GM19035 (cell line): ENCODE results near the gene EIPR1.
"Not testable (repeated sequence)": the region's sequence is repeated elsewhere in the genome, so short reads cannot be mapped to it uniquely, and the experiment has no call there.

Experiments used
- ATAC-seq: cut with Tn5 transposase; IDR thresholded peaks from one replicate; pipeline ENCODE4 v1.9.1; 2021; ENCODE audit not compliant: unreplicated experiment

Gene EIPR1

DNA sequence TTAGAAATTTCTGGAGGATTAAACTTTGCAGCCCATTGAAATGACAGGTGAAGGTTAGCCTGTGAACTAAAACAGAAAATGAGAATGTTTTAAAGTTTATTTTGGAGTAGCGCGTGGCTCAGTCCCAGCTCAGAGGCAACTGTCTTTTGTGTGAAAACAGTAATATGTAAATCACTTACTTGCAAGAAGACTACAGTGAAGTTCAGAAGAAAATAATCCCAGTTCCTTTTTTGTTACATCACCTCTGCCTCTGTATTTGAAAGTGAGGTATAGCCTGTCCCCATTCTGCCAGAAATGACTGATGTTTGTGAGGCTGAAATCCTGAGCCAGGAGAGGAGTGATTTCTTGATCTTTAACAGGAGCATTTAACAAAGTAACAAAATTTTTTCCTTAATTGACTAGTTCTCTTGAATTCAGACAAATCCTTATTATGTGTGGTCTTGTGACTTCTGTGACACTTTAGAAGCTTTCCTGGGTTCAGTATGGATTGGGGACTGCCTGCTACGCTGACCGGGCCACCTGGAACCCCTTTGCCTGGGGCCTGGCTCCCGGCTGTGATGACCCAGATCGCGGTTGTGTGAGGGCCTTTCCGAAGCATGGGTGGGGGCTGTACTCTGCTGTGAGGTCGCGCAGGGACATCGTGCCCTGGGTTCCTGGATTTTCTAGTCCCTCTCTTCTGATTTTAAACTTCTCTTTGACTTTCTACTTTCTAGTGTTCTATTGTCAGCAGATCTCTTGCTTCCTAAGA lies 26.1 kb upstream of the EIPR1 start:
- peak; percentile 100 for ATAC-seq

DNA sequence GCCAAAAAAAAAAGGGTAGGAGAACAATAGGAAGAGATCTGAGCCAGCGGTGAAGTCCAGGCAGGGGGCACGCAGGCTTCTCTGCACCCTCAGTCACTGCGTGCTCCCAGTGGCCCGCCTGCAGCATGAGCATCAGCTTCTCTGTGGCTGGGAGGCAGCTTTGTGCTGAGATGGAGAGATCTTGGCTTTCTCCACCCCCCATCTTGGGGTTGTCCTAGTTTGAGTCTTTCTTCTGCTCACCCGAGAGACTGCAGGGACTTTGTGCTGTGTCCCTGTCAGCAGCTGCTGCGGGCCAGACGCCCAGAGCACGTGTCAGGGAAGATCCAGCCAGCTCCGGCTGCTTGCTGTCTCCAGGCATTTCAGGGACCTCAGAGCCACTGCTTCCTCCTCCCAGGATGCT lies 22.2 kb upstream of the EIPR1 start:
- no peak for ATAC-seq

DNA sequence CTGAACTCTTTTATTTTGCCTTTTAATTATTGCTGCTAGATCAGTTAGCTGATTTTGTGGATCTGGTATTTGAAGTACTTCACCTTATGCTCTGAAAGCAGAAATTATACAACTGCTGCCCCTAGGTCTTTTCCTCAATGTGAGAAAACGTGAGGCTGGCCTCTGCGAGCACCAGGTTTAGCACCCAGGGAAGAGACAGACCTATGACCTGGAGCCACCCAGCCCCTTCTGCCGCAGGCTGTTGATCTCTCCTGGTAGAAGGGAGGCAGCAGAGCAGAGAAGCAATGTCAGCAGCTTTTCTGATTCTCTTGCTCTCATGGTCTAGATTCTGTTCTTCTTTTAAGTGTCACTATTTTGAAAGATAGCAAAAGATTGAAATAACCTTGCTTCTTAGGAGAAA lies 21.8 kb upstream of the EIPR1 start:
- ATAC-seq: no peak

DNA sequence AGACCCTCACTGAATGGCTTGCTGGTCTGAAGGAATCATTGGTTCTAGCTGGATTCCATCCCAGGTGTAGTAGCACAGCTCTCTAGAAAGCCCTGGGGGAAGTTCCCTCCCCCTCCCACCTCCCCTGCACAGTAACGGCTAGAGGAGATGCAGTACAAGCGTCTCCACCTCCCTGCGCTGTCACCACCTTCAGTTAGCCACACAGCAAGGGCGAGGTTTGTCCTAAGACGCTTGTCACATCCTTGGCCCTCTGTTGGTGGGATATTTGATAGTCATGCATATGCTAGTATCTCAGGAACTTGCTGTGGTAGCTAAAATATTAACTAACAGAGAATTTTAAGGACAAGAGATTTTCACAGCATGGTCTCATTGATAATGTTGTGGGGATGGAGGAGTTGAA lies 21.2 kb upstream of the EIPR1 start:
- ATAC-seq: no peak

DNA sequence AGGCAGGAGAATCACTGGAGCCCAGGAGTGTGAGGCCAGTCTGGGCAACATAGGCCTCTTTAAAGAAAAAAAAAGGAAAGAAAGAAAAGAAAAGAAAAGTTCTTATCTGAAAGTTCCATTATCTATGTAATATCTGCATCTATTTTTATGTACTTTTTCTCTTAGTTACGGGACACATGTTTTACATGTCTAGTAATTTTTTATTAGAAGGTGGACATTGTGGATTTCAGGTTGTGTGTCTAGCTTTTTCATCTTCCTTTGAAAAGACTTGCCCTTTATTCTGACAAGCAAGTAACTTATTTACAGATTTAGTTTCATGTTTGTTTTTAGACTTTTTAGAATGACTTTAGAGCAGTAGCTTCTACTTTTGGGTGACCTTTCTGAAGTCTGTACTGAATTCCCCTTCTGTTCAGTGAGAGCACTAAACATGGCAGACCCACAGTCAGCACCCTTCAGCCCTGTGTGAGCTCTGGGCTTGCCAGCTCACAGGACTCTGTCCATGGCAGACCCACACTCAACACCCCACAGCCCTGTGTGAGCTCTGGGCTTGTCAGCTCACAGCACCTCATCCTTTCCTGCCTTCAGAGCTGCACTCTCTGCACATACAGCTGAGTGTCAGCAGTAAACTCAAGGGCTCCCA lies 19.4 kb upstream of the EIPR1 start:
- ATAC-seq: no peak

DNA sequence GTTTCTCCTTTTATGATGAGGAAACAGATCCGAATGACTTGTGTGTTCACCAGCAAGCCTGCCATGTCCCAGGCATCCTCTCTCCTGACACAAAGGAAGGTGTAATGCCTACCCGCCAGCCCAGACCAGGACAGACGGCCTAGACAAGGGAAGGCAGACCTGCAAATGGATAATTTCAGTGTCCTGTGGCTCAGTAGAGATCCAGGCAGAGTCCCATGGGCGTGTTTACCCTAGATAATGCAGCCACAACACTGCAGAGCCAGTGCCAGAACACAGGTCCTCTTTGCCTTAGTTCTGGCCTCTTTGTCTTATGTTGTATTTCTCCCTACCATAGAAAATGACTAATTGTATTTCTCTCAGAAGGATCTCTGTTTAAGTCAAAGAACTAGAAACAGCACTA lies 14.6 kb upstream of the EIPR1 start:
- ATAC-seq: no peak

DNA sequence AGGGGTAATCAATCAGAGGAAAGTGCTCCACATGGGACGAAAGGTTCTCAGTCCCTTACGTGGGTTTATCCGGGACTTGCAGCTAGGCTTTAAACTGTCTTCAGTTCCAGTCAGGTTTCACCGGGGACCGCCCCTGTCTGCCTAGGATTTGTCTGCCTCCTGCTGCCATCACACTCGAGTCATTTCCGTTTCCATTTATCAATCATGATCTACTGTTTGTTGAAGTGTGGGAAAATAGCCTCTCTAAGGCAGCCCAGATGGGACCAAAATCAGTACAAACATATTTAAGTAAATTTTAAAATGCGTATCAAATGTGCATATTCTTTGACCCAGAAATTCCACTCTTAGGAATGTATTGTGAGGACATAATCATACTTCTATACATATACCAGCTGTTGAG lies 12.4 kb upstream of the EIPR1 start:
- no peak for ATAC-seq

DNA sequence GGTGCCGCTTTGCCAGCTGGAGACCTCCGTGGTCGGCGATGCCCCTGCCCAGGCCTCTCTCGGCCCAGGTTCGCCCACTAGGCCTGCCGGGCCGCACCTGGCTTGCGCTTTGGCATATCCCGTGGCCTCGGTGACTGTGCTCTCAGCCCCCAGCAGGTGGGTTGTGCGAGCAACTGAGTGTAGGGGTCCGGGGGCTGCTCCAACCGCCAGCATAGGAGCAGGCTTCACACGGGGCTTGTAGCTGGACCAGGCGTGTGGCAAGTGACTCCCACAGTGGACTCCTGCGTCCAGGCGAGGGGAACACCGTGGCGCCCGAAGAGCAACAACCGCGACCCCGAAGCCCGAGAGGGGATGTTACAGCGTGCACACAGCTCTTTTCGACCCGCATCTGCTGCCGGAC lies 11.6 kb upstream of the EIPR1 start:
- ATAC-seq: no peak

DNA sequence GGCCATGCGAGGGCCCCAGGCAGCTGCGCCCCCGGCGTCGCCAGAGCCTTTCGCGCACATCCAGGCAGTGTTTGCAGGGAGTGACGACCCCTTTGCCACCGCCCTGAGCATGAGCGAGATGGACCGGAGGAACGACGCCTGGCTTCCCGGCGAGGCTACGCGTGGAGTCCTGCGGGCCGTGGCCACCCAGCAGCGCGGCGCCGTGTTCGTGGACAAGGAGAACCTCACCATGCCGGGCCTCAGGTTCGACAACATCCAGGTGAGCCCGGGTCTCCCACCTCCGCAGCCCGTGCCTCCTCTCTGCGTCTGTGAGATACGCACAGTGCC lies 10.8 kb upstream of the EIPR1 start:
- ATAC-seq: no peak

DNA sequence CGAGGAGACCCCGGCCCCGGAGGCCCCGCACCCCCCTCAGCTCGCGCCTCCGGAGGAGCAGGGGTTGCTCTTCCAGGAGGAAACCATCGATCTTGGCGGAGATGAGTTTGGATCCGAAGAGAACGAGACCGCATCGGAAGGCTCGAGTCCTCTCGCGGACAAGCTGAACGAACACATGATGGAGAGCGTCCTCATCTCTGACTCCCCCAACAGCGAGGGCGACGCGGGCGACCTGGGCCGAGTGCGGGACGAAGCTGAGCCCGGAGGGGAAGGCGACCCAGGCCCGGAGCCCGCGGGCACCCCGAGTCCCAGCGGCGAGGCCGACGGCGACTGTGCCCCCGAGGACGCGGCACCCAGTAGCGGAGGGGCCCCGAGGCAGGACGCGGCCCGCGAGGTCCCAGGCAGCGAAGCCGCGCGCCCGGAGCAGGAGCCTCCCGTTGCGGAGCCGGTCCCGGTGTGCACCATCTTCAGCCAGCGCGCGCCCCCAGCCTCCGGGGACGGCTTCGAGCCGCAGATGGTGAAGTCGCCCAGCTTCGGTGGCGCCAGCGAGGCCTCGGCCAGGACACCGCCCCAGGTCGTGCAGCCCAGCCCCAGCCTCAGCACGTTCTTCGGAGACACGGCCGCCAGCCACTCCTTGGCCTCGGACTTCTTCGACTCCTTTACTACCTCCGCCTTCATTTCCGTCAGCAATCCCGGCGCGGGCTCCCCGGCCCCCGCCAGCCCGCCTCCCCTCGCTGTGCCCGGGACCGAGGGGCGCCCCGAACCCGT lies 10.2 kb upstream of the EIPR1 start:
- no peak for ATAC-seq

DNA sequence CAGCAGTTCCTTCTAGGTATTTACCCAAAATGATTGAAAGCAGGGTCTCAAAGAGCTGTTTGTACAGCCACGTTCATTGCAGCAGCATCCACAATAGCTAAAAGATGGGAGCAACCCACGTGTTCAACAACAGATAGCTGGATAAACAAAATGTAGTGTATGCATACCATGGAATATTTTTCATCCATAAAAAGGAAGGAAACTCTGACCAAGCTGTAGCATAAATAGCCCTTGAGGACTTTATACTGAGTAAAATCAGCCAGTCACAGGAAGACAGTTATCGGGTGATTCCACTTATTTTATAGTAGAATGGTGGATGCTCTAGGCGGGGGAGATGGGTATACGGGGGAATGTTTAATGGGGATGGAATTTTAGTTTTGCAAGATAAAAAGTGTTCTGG lies 9.4 kb upstream of the EIPR1 start:
- ATAC-seq: no peak

DNA sequence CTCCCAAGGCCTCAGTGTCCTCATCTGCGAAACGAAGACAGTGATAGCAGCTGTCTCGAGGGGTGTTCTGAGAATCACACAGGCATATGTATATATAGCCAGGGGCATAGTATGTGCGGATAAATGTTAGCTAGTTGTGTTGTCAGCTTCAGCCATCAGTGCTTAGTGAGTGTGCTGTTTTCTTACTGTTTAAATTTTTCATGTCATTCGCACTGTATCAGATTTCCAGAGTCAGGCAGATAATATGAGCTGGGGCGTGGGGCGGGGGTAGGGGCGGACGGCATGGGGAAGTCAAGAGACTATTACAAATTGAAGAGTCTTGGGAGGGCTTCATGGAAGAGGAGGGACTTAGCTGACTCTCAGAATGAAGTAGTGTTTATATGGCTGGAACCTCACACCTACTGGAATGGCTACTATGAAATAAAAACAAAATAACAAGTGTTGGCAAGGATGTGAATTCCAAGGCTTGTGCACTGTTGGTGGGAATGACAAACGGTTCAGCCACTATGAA lies 8.9 kb upstream of the EIPR1 start:
- ATAC-seq: no peak

DNA sequence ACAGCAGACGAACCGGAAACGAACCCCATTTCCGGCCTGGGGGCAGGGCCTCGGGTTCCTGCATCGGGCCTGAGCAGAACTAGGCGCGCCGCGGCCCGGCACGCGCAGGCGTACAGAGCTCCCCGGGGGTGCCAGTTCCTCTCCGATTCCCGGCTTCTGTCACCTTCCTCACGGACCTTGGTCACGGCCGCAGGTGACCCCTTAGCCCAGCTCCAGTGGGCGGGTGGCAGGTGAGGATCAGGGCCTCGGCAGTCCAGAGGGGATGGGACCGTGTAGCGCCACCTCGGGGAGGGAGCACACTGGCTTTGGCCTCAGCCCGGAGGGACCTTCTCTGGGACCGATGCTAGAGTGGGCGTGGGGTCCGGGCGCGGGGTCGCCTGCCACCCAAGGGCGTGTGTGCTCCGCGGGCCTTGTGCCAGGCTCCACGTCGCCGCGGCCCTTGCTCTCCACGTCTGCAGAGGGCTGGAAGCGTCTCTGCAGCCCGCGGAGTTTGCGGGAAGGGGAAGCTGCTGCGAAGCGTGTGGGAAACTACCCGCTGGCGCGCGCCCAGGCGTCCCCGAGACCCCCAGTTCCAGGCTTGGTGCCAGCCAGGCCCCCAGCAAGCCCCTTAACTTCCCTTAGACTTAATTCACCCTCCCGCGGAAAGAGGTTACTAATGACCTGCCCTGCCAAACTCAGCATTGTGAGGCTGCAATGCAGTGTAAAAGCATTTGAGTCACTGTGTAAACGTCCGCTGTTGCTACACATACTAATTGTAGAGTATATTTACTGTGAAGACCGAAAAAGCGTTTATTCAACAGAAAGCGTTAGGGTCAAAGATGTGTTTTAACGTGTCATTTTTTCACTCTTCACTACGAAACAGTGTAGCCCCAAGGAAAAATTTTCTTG lies 2.3 kb upstream of the EIPR1 start, which contains the start of gene TRAPPC12:
TSS of gene TRAPPC12 (plus strand) at position 48 of the 888 bp plus-strand sequence. CDS start 7,930 bp downstream, outside the sequence.
- peak; percentile 73 for ATAC-seq

DNA sequence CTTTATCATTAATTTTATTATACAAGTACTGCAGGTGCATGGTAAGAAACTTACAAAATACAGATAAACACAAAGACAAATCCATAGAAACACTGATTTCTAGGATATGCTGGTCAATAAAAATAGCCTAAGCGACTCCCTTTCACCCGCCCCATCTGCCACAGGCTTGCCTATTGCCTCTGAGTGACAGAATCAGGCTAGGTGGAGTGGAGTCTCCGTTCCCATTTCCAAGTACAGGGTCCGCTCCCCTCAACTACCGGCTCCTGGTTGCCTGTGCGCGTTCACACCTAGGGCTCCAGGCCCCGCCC lies 1.7 kb upstream of the EIPR1 start:
- ATAC-seq: no peak

DNA sequence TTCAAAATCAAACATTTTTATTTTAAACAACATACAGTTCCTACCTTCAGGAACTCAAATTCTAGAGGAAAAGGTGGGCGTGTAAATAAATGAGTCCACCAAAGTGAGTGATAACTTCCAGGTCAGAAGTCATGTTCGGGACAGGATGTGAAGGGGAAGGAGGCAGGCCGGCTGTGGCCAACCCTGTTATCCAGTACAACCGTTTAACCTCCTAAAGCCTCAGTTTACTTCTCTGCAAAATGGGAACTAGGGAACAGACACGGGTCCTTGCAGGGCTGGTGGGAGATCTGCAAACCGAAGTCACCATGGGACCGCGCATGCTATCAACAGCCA lies 373 bp downstream of the EIPR1 start:
- ATAC-seq: peak; percentile 22

DNA sequence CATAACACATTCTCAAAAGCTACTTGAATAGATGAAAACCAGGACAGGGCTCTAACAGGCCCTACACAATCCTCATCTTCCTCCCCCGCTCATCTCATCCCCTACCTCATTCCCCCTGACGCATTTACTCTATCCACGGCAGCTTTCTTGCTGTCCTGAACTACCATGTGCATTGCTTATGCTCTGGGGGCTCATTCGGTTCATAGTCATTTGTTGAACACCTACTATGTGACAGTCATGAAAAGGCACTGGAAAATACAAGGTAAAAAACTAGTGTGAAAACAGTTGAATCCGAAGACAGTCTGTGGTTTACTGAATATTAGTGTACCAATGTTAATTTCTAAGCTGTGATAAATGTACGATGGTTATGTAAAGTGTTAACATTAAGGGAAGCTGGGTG lies 797 bp downstream of the EIPR1 start:
- ATAC-seq: no peak

DNA sequence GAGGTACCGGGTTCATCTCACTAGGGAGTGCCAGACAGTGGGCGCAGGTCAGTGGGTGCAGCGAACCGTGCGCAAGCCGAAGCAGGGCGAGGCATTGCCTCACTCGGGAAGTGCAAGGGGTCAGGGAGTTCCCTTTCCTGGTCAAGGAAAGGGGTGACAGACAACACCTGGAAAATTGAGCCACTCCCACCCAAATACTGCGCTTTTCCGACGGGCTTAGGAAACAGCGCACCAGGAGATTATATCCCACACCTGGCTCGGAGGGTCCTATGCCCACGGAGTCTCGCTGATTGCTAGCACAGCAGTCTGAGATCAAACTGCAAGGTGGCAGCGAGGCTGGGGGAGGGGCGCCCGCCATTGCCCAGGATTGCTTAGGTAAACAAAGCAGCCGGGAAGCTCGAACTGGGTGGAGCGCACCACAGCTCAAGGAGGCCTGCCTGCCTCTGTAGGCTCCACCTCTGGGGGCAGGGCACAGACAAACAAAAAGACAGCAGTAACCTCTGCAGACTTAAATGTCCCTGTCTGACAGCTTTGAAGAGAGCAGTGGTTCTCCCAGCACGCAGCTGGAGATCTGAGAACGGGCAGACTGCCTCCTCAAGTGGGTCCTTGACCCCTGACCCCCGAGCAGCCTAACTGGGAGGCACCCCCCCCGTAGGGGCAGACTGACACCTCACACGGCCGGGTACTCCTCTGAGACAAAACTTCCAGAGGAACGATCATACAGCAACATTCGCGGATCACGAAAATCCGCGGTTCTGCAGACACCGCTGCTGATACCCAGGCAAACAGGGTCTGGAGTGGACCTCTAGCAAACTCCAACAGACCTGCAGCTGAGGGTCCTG lies 8.1 kb downstream of the EIPR1 start:
- not testable (repeated sequence) for ATAC-seq

DNA sequence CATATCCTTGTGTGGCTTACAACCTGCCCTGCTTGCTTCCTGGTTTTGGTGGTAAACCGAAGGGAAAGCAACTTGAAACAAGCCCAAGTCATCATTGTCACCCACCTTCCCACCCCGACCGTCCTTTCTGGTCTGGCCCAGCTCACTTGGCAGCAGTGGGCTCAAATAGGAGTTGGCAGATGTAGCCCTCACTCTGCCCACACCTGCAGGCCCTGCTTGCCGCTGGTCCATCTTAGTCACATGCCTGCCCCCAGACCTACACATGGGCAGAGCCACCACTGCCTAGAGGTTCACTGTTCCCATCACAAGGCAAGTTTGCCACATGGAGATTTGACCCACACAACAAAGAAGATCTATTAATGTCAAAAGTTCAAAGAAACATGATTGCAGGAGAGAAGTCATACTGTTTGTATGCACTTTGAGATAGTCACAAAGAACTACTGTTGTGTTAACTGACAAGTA lies 9.3 kb downstream of the EIPR1 start:
- no peak for ATAC-seq

DNA sequence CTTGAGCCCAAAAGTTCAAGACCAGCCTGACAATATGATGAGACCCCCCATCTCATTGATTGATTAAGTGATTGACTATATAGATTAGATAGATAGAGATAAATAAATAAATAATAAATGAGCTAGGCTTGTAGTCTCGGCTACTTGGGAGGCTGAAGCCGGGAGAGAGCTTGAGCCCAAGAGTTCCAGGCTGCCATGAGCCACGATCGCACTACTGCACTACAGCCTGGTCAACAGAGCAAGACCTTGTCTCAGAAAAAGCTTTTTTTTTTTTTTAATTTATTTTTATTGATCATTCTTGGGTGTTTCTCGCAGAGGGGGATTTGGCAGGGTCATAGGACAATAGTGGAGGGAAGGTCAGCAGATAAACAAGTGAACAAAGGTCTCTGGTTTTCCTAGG lies 12.4 kb downstream of the EIPR1 start:
- ATAC-seq: no peak
